Measurements from ENCODE around the gene TRPC5OS.

DNA sequence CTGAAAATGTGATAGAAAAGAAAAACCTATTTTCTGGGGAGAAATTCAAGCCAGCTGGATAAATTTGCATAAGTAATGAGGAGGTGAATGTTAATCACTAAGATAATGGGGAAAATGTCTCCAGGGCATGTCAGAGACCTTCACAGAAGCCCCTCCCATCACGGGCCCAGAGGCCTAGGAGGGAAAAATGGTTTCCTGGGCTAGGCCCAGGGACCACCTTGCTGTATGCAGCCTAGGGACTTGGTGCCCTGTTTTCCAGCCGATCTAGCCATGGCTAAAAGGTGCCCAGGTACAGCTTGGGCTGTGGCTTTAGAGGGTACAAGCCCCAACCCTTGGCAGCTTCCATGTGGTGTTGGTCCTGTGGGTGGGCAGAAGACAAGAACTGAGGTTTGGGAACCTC, 46.6 kb upstream of the TRPC5OS start:
- TF ChIP-seq POLR2A (IDR thresholded peaks at IDR 0.05) (no peak), POLR2AphosphoS5 (IDR thresholded peaks at IDR 0.05) (no peak), EP300 (IDR thresholded peaks at IDR 0.05) (no peak)
- TF ChIP-seq, protein P1, sequence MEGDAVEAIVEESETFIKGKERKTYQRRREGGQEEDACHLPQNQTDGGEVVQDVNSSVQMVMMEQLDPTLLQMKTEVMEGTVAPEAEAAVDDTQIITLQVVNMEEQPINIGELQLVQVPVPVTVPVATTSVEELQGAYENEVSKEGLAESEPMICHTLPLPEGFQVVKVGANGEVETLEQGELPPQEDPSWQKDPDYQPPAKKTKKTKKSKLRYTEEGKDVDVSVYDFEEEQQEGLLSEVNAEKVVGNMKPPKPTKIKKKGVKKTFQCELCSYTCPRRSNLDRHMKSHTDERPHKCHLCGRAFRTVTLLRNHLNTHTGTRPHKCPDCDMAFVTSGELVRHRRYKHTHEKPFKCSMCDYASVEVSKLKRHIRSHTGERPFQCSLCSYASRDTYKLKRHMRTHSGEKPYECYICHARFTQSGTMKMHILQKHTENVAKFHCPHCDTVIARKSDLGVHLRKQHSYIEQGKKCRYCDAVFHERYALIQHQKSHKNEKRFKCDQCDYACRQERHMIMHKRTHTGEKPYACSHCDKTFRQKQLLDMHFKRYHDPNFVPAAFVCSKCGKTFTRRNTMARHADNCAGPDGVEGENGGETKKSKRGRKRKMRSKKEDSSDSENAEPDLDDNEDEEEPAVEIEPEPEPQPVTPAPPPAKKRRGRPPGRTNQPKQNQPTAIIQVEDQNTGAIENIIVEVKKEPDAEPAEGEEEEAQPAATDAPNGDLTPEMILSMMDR (IDR thresholded peaks at IDR 0.05), result no peak
